ENCODE results near the gene ST14.

DNA sequence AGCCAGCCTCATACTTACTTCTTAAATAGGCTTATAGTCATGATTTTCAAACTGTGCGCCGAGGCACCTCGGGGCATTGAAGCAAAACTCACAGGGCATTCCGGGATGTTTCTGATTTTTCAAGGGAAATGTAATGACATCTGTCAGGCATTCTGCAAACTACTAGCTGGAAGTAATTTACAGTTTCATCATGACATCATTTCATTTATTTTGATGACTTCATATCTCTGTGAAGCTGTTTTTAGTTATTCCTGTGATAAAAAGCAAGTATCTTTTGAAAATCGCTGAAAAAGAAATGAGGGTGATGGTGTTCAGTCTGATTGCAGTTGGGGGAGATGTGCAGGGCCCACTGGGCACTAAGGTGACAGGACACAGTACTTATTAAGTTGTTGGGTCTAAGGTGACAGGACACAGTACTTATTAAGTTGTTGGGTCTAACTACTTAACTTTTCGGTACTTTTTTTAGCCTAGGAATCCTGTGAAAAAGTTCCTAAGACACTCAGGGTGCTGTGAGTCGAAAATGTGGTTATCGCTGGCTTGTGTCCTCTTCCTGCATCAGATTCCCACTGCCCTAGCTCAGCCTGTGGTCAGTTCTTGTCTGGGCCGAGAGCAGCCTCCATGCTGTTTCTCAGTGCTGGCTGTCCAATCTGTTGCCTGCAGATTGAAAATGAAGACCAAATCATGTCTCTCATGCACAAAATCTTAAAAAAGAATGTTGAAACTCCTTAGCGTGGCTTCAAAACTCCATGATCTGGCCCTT is 47.3 kb upstream of the ST14 start:
- TF ChIP-seq, protein P1, sequence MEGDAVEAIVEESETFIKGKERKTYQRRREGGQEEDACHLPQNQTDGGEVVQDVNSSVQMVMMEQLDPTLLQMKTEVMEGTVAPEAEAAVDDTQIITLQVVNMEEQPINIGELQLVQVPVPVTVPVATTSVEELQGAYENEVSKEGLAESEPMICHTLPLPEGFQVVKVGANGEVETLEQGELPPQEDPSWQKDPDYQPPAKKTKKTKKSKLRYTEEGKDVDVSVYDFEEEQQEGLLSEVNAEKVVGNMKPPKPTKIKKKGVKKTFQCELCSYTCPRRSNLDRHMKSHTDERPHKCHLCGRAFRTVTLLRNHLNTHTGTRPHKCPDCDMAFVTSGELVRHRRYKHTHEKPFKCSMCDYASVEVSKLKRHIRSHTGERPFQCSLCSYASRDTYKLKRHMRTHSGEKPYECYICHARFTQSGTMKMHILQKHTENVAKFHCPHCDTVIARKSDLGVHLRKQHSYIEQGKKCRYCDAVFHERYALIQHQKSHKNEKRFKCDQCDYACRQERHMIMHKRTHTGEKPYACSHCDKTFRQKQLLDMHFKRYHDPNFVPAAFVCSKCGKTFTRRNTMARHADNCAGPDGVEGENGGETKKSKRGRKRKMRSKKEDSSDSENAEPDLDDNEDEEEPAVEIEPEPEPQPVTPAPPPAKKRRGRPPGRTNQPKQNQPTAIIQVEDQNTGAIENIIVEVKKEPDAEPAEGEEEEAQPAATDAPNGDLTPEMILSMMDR (optimal IDR thresholded peaks at IDR 0.05 in 1 of 3, IDR thresholded peaks at IDR 0.05 in 1 of 3, conservative IDR thresholded peaks at IDR 0.05 in 1 of 3; ENCODE audit: extremely low read depth in 1 of 3, insufficient read depth in 2 of 3, low read length in 3 of 3), result no peak
- TF ChIP-seq EZH2 (IDR thresholded peaks at IDR 0.05; ENCODE audit: low read length), result no peak

Measured in keratinocyte (primary cell).